Measurements from ENCODE around the gene RSPO3.

GRCh38 chr6:127200114-127200513, 81.6 kb downstream of the RSPO3 start:
- TF ChIP-seq E2F4 (CRISPR knock-in tag; IDR thresholded peaks at IDR 0.05; ENCODE audit: low read depth) (no peak), RBM22 (IDR thresholded peaks at IDR 0.05; ENCODE audit: low read depth, low read length, poor library complexity, severe bottlenecking) (no peak), NCOA2 (IDR thresholded peaks at IDR 0.05; ENCODE audit: partially characterized antibody in 2 of 2) (no peak), RAD21 (CRISPR knock-in tag; conservative IDR thresholded peaks at IDR 0.05 in 1 of 2, IDR thresholded peaks at IDR 0.05 in 1 of 2) (no peak), JUND (IDR thresholded peaks at IDR 0.05; ENCODE audit: borderline replicate concordance, low read depth, low read length) (no peak), JUND (tag; IDR thresholded peaks at IDR 0.05; ENCODE audit: borderline replicate concordance, low read depth, low read length) (no peak)
- TF ChIP-seq, protein P1, sequence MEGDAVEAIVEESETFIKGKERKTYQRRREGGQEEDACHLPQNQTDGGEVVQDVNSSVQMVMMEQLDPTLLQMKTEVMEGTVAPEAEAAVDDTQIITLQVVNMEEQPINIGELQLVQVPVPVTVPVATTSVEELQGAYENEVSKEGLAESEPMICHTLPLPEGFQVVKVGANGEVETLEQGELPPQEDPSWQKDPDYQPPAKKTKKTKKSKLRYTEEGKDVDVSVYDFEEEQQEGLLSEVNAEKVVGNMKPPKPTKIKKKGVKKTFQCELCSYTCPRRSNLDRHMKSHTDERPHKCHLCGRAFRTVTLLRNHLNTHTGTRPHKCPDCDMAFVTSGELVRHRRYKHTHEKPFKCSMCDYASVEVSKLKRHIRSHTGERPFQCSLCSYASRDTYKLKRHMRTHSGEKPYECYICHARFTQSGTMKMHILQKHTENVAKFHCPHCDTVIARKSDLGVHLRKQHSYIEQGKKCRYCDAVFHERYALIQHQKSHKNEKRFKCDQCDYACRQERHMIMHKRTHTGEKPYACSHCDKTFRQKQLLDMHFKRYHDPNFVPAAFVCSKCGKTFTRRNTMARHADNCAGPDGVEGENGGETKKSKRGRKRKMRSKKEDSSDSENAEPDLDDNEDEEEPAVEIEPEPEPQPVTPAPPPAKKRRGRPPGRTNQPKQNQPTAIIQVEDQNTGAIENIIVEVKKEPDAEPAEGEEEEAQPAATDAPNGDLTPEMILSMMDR (IDR thresholded peaks at IDR 0.05 in 2 of 3, conservative IDR thresholded peaks at IDR 0.05 in 1 of 3; ENCODE audit: insufficient read depth in 2 of 3, low read depth in 1 of 3, low read length in 3 of 3), result no peak

Measured in K562 (cell line).